ENCODE results near the gene GPATCH2. TPM values are rescaled to one million over a fixed set of nuclear protein-coding genes. Genes with fewer than 3 reads are reported as not detected.

GPATCH2 gene
- total RNA-seq, 1 donor from 2014 or later: 28.0 TPM

- H3K36me3 Mint-ChIP-seq (ENCODE audit: insufficient read depth): peaks cover 9% of the 10 kb centered on the region
Observed at GRCh38 chr1:217564833-217565232, 66.1 kb downstream of the GPATCH2 start.

GRCh38 chr1:217564207-217564606 lies 66.7 kb downstream of the GPATCH2 start:
- no peak for DNase-seq (ENCODE audit: low spot score, unreplicated experiment)
- Mint-ChIP-seq H3K9me3 (ENCODE audit: low read depth) (no peaks in the 10 kb centered on the region), H3K27me3 (no peaks in the 10 kb centered on the region), H3K27ac (no peak overlapping the region), H3K4me3 (ENCODE audit: low read depth) (no peak overlapping the region), H3K36me3 (ENCODE audit: insufficient read depth) (peaks cover 9% of the 10 kb centered on the region), H3K4me1 (ENCODE audit: low read depth) (no peaks in the 10 kb centered on the region)
- TF ChIP-seq CTCF (IDR thresholded peaks at IDR 0.05; ENCODE audit: unreplicated experiment): no peak

More at GRCh38 chr1:217564833-217565232, 66.1 kb downstream of the GPATCH2 start:
- H3K4me3 Mint-ChIP-seq (ENCODE audit: low read depth): no peak overlapping the region
- H3K27ac Mint-ChIP-seq: no peak overlapping the region
- no peak for DNase-seq (ENCODE audit: low spot score, unreplicated experiment)
- no peaks in the 10 kb centered on the region for H3K4me1 Mint-ChIP-seq (ENCODE audit: low read depth)
- no peaks in the 10 kb centered on the region for H3K9me3 Mint-ChIP-seq (ENCODE audit: low read depth)
- no peaks in the 10 kb centered on the region for H3K27me3 Mint-ChIP-seq
- no peak for TF ChIP-seq CTCF (IDR thresholded peaks at IDR 0.05; ENCODE audit: unreplicated experiment)

- Mint-ChIP-seq H3K4me1 (ENCODE audit: low read depth) (no peaks in the 10 kb centered on the region), H3K36me3 (ENCODE audit: insufficient read depth) (peaks cover 10% of the 10 kb centered on the region), H3K27me3 (no peaks in the 10 kb centered on the region), H3K4me3 (ENCODE audit: low read depth) (no peak overlapping the region), H3K9me3 (ENCODE audit: low read depth) (no peaks in the 10 kb centered on the region), H3K27ac (no peak overlapping the region)
- TF ChIP-seq CTCF (IDR thresholded peaks at IDR 0.05; ENCODE audit: unreplicated experiment): no peak
- no peak for DNase-seq (ENCODE audit: low spot score, unreplicated experiment)
Observed at GRCh38 chr1:217563179-217563578, 67.7 kb downstream of the GPATCH2 start.

GRCh38 chr1:217562229-217562878 lies 68.5 kb downstream of the GPATCH2 start:
- peaks cover 13% of the 10 kb centered on the region for H3K36me3 Mint-ChIP-seq (ENCODE audit: insufficient read depth)
- H3K27me3 Mint-ChIP-seq: no peaks in the 10 kb centered on the region
- no peaks in the 10 kb centered on the region for H3K4me1 Mint-ChIP-seq (ENCODE audit: low read depth)
- no peak overlapping the region for H3K27ac Mint-ChIP-seq
- H3K4me3 Mint-ChIP-seq (ENCODE audit: low read depth): no peak overlapping the region
- H3K9me3 Mint-ChIP-seq (ENCODE audit: low read depth): no peaks in the 10 kb centered on the region
- DNase-seq (ENCODE audit: low spot score, unreplicated experiment): no peak
- TF ChIP-seq CTCF (IDR thresholded peaks at IDR 0.05; ENCODE audit: unreplicated experiment): no peak

- DNase-seq (ENCODE audit: low spot score, unreplicated experiment): no peak
- H3K4me1 Mint-ChIP-seq (ENCODE audit: low read depth): no peaks in the 10 kb centered on the region
- no peaks in the 10 kb centered on the region for H3K27me3 Mint-ChIP-seq
- no peak overlapping the region for H3K27ac Mint-ChIP-seq
- no peak for TF ChIP-seq CTCF (IDR thresholded peaks at IDR 0.05; ENCODE audit: unreplicated experiment)
- peaks cover 13% of the 10 kb centered on the region for H3K36me3 Mint-ChIP-seq (ENCODE audit: insufficient read depth)
- no peak overlapping the region for H3K4me3 Mint-ChIP-seq (ENCODE audit: low read depth)
- no peaks in the 10 kb centered on the region for H3K9me3 Mint-ChIP-seq (ENCODE audit: low read depth)
Observed at GRCh38 chr1:217561446-217561845, 69.4 kb downstream of the GPATCH2 start.

All from progenitor cell of endocrine pancreas (in vitro differentiated cells).